Measurements from ENCODE around the gene MBTD1.
A peak's percentile ranks its signal among the peaks of the same experiment; 100 is the strongest.

The MBTD1 gene

DNA sequence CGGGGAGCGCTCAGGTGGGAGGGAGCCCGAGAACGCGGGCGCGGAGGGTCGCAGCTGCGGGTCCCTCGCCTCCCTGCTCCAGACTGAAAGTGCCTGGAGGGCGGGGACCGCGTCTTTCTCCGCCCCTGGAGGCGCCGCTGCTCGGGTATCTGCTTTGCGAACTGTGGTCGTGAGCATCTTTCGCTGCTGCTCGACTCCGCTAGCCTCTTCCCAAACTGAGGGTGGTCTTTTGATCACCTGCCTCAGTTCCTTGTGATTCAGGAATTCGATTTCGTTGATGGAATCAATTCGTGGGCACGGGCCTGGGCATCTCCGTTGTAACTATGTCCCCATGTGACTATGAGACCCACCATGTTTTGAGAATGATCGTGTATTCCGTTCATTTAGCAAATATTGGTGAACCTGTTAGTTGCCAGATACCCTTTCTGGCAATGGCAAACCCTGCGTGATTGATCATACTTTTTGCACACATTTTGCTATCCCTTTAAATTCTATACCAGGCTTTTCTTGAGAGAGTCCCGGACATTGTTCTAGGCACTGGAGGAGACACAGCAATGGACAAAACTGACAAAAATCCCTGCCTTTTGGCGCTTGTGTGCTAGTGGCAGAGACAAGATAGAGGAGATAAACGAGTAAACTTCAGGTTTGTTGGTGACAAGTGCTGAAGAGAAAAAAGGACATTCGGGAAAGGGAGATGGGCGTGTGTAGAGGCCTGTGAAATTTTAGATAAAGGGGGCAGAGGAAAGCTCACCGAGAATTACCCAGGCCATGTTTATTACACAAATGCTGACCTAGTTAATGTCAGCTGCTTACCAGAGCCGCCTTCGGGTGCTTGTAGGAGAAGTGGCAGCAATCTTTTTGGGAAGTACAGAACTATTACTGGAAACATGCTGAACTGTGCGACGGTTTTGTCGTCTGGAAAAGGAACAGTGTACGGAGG is 1.4 kb upstream of the MBTD1 start:
- Histone ChIP-seq H3K4me1 (ENCODE audit: insufficient read depth, low read length) (peaks cover 12% of the 10 kb centered on the region), H3K9ac (ENCODE audit: low read depth, low read length) (peak overlapping the region; percentile 77), H3K36me3 (ENCODE audit: insufficient read depth, low read length) (peaks cover 7% of the 10 kb centered on the region; the same call in 1 of the 2 replicates), H3K9me3 (ENCODE audit: control insufficient read depth, insufficient read depth, low read length) (no peaks in the 10 kb centered on the region)

DNA sequence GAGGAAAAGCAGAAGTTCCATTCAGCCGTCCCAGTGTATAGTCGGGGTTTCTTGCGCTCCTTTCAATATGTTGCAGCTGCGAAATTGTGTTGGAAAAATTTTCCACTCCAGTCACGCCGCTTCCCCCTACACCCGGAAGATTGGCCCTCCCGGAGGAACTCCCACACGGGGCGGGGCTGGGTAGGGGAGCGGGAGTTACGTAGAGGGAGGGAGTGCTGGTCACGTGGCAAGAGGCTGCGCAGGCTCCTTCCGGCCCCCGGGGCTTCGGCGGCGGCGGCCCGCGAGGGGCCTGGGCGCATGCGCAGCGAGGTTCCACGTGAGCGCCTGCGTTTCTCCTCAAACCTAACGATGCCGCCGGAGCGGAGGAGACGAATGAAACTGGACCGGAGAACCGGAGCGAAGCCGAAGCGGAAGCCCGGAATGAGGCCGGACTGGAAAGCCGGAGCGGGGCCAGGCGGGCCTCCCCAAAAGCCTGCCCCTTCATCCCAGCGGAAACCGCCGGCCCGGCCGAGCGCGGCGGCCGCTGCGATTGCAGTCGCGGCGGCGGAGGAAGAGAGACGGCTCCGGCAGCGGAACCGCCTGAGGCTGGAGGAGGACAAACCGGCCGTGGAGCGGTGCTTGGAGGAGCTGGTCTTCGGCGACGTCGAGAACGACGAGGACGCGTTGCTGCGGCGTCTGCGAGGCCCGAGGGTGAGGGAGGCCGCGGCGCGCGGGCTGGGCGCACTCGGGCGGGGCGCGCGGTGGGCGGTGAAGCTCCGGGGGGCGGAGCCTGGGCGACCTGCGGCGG is 581 bp upstream of the MBTD1 start, which contains the start of gene UTP18:
Gene UTP18 (plus strand): TSS at position 310 of the 787 bp plus-strand sequence. CDS start 39 bp downstream, at position 349.
- Histone ChIP-seq H3K9ac (ENCODE audit: low read depth, low read length) (peak within 1 kb of the TSS; percentile 77), H3K4me1 (ENCODE audit: insufficient read depth, low read length) (peaks cover 12% of the 10 kb centered on the region), H3K9me3 (ENCODE audit: control insufficient read depth, insufficient read depth, low read length) (no peaks in the 10 kb centered on the region), H3K36me3 (ENCODE audit: insufficient read depth, low read length) (peaks cover 13% of the 10 kb centered on the region; the same call in 1 of the 2 replicates)

DNA sequence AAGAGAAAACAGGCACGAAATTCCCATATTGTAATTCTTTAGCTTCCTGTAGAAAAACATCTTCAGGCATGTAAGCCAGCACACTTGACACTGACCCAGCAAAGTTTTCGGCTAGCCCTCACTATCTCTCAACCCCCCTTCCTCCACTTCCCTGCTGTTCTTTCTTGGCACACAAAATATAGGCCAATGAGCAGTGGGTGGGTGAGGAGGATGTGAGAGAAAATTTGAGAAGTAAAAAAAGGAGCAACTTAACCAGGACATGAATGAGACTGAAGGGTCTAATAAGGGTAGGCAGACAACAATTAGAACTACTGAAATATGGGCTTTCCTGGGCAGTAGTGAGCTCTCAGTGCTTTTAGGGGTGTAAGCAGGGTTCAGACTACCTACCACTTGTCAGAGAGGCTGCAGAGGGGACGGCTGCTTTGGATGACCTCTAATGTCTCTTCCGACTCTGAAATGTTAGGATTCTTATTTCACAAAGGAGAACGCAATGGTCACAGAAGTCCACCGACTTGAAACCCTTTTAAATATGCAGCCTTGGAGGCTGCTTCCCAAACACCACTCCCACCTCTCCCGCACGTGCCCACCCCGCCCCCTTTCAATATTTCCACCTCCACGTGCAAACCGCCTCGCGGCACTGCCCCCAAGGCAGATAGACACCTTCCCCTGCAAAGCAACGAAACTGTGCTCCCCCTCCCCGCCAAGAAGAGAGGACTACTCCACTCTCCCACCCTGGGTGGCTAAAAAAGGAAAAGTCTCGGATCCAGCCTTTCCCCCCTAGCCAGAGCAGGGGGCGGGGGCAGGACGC is 889 bp downstream of the MBTD1 start:
- H3K9me3 ChIP-seq (ENCODE audit: control insufficient read depth, insufficient read depth, low read length), result no peaks in the 10 kb centered on the region
- peak overlapping the region; percentile 77 for H3K9ac ChIP-seq (ENCODE audit: low read depth, low read length)
- peaks cover 12% of the 10 kb centered on the region for H3K4me1 ChIP-seq (ENCODE audit: insufficient read depth, low read length)
- peaks cover 13% of the 10 kb centered on the region; the same call in 1 of the 2 replicates for H3K36me3 ChIP-seq (ENCODE audit: insufficient read depth, low read length)

DNA sequence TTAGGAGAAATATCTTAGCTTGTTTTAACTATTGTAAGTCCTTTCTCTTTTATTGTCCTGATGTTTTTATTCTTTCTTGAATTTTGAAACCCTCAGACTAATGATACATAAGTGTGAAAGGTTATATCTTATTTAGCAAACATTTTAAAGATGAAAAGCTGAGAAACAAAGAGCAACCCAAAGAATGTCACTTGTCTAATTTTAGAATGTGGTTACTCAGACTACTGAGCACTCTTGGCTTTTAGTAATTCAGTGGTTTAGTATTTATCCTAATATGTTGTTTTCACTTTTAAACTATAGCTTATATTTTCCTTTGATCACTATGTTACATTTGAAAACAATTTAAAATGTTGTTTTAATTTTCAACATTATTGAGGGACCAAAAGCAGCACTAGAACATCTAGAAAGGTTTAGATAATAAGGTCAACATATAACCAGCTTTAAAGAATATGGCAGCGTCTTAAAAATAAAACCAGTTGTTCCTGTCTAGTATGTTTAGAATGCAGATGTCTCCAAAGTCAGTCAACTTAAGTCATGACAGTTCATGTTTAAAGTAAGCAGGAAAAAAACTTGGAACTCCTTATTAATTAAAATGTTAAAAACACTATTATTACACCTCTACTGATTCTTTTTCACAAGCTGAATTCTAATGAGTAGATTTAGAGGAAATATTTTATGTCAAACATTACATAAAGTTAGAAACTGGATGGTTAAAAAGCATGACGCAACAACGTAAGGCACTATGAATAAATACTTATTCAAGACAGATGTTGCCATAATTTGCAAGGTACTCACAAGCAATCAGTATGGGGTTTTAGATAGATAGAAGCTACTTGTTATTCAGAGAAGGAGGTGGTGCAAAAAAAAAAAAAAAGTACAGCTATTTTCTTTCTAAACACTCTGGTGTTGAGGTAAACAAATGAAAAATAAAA is 2.4 kb downstream of the MBTD1 start:
- Histone ChIP-seq H3K9me3 (ENCODE audit: control insufficient read depth, insufficient read depth, low read length) (no peaks in the 10 kb centered on the region), H3K36me3 (ENCODE audit: insufficient read depth, low read length) (peaks cover 9% of the 10 kb centered on the region), H3K9ac (ENCODE audit: low read depth, low read length) (no peak overlapping the region), H3K4me1 (ENCODE audit: insufficient read depth, low read length) (peaks cover 5% of the 10 kb centered on the region)

GRCh38 chr17:51256101-51256500 is 3.7 kb downstream of the MBTD1 start:
- H3K36me3 ChIP-seq (ENCODE audit: insufficient read depth, low read length), result peaks cover 18% of the 10 kb centered on the region
- H3K9ac ChIP-seq (ENCODE audit: low read depth, low read length), result no peak overlapping the region
- no peaks in the 10 kb centered on the region; the same call in none of the 2 replicates for H3K4me1 ChIP-seq (ENCODE audit: insufficient read depth, low read length)
- no peaks in the 10 kb centered on the region for H3K9me3 ChIP-seq (ENCODE audit: control insufficient read depth, insufficient read depth, low read length)

DNA sequence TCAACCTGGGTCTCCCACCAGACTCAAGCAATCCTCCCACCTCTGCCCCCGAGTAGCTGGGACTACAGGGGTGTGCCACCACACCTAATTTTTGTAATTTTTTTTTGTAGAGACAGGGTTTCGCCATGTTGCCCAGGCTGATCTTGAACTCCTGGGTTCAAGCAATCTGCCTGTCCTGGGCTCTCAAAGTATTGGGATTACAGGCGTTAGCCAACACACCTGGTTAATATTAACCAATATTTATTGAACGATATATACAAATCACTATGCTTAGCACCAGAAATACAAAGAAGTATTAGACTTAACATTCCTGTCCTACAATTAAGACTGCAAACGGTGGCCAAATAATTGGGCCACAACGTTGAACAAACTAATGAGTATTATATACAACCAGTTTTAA is 4.2 kb downstream of the MBTD1 start:
- H3K4me1 ChIP-seq (ENCODE audit: insufficient read depth, low read length), result no peaks in the 10 kb centered on the region; the same call in none of the 2 replicates
- no peak overlapping the region for H3K9ac ChIP-seq (ENCODE audit: low read depth, low read length)
- H3K9me3 ChIP-seq (ENCODE audit: control insufficient read depth, insufficient read depth, low read length), result no peaks in the 10 kb centered on the region
- peaks cover 20% of the 10 kb centered on the region for H3K36me3 ChIP-seq (ENCODE audit: insufficient read depth, low read length)

- Histone ChIP-seq H3K4me1 (ENCODE audit: insufficient read depth, low read length) (no peaks in the 10 kb centered on the region), H3K9me3 (ENCODE audit: control insufficient read depth, insufficient read depth, low read length) (no peaks in the 10 kb centered on the region), H3K36me3 (ENCODE audit: insufficient read depth, low read length) (peaks cover 16% of the 10 kb centered on the region), H3K9ac (ENCODE audit: low read depth, low read length) (no peak overlapping the region)
These were observed 8.8 kb downstream of the MBTD1 start for GRCh38 chr17:51251010-51251409.

DNA sequence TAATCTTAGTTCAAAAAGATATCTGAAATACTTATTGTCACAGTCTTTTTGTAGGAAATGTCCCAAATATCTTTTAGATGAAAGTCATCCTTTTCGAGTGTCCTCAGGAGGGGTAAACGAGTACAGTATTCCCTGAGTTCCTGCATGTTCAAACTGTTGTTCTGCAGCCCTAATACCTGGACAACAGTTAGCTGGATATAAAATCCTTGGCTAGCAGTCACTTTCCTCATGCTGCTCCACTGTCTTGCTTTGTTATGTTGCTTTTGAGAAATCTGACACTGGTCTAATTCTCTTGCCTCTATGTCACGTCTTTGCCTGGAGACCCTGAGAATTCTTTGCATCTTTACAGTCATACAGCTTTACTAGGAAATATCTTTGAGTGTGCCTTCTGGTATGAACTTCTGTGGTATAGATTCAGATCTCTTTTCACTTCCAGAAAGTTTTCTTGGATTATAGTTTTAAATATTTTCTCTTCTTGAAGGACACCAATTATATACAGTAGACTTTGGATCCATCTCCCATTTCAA is 9.5 kb downstream of the MBTD1 start:
- Histone ChIP-seq H3K9ac (ENCODE audit: low read depth, low read length) (no peak overlapping the region), H3K36me3 (ENCODE audit: insufficient read depth, low read length) (peaks cover 11% of the 10 kb centered on the region), H3K9me3 (ENCODE audit: control insufficient read depth, insufficient read depth, low read length) (no peaks in the 10 kb centered on the region), H3K4me1 (ENCODE audit: insufficient read depth, low read length) (no peaks in the 10 kb centered on the region)

- no peak overlapping the region for H3K9ac ChIP-seq (ENCODE audit: low read depth, low read length)
- H3K36me3 ChIP-seq (ENCODE audit: insufficient read depth, low read length), result no peaks in the 10 kb centered on the region
- no peaks in the 10 kb centered on the region for H3K9me3 ChIP-seq (ENCODE audit: control insufficient read depth, insufficient read depth, low read length)
- no peaks in the 10 kb centered on the region for H3K4me1 ChIP-seq (ENCODE audit: insufficient read depth, low read length)
These were observed 14.3 kb downstream of the MBTD1 start for GRCh38 chr17:51245535-51245934.

GRCh38 chr17:51244041-51244440 is 15.8 kb downstream of the MBTD1 start:
- Histone ChIP-seq H3K9me3 (ENCODE audit: control insufficient read depth, insufficient read depth, low read length) (no peaks in the 10 kb centered on the region), H3K36me3 (ENCODE audit: insufficient read depth, low read length) (no peaks in the 10 kb centered on the region), H3K4me1 (ENCODE audit: insufficient read depth, low read length) (no peaks in the 10 kb centered on the region), H3K9ac (ENCODE audit: low read depth, low read length) (no peak overlapping the region)

DNA sequence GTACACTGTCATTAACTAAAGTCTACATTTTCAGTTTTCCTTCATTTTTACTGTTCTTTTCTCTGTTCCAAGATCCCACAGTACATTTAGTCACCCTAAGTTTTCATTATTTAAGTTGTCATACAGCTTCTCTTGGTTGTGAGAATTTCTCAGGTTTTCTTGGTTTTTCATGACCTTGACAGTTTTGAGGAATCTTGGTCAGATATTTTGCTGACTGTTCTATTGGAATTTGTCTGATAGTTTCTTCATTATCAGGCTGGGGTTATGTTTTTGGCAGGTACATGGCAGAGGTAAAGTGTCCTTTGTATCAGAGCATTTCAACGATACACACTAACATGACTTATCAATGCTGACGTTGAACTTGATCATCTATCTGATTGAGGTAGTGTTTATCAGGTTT is 19.6 kb downstream of the MBTD1 start:
- H3K9ac ChIP-seq (ENCODE audit: low read depth, low read length), result no peak overlapping the region
- no peaks in the 10 kb centered on the region for H3K4me1 ChIP-seq (ENCODE audit: insufficient read depth, low read length)
- no peaks in the 10 kb centered on the region for H3K9me3 ChIP-seq (ENCODE audit: control insufficient read depth, insufficient read depth, low read length)
- no peaks in the 10 kb centered on the region for H3K36me3 ChIP-seq (ENCODE audit: insufficient read depth, low read length)

DNA sequence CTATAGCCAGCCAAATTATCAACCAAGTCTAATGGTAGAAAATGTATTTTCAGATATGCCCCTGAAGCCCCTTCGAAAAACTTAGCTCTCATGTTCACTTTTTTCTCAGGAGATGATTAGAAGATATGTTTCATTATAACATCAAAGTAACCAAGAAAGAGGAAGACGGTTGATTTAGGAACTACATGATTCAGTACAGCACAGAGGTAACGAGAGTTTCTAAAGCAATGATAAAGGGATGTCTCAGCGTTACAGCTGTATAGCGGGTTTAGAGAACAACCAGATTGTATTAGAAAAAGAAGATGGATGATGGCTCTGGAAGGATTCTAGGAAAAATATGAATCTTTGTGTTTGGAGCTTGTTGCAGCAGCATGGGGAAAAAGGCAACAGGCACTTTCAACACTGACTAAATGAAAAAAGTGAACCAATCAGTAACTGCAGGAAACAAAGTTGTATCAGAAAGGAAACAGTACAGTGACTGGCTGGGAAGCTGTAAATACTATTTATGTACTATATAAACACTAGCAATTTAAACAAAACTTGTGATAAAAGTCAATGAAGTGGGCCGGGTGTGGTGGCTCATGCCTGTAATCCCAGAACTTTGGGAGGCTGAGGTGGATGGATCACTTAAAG is 21.5 kb downstream of the MBTD1 start:
- H3K36me3 ChIP-seq (ENCODE audit: insufficient read depth, low read length), result no peaks in the 10 kb centered on the region
- no peaks in the 10 kb centered on the region for H3K4me1 ChIP-seq (ENCODE audit: insufficient read depth, low read length)
- H3K9ac ChIP-seq (ENCODE audit: low read depth, low read length), result no peak overlapping the region
- no peaks in the 10 kb centered on the region for H3K9me3 ChIP-seq (ENCODE audit: control insufficient read depth, insufficient read depth, low read length)

DNA sequence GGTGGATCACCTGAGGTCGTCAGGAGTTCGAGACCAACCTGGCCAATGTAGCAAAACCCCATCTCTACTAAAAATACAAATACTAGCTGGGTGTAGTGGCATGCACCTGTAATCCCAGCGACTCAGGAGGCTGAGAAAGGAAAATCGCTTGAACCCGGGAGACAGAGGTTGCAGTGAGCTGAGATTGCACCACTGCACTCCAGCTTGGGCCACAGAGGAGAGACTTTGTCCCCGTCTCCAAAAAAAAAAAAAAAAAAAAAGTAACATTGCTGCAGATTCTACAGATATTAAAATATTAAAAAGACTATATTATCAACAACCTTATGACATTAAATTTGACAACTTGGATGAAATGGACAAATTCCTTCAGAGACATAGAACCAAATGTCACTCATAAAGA is 25.7 kb downstream of the MBTD1 start:
- Histone ChIP-seq H3K9ac (ENCODE audit: low read depth, low read length) (no peak overlapping the region), H3K9me3 (ENCODE audit: control insufficient read depth, insufficient read depth, low read length) (no peaks in the 10 kb centered on the region), H3K4me1 (ENCODE audit: insufficient read depth, low read length) (no peaks in the 10 kb centered on the region), H3K36me3 (ENCODE audit: insufficient read depth, low read length) (no peaks in the 10 kb centered on the region)

All from ES-I3 (cell line).